ENCODE data around the gene LRP8. TPM values are rescaled to one million over a fixed set of nuclear protein-coding genes. Genes with fewer than 3 reads are reported as not detected.

LRP8 gene
- total and polyA plus RNA-seq, 9 of the 15 experiments (the other 6 are each of a cell fraction or from before 2014, with no cell fraction given) = 7.1 to 56.1 (median 31.3) TPM

- TF ChIP-seq ZEB2 (IDR thresholded peaks at IDR 0.05) = no peak
- peak; percentile 86 for TF ChIP-seq GMEB1 (CRISPR knock-in tag; IDR thresholded peaks at IDR 0.05)
- no peak for TF ChIP-seq KLF13 (tag; IDR thresholded peaks at IDR 0.05; ENCODE audit: borderline replicate concordance, low read depth)
- TF ChIP-seq ZFP1 (CRISPR knock-in tag; IDR thresholded peaks at IDR 0.05) = no peak
- peak; percentile 99 for TF ChIP-seq SIN3B (IDR thresholded peaks at IDR 0.05; ENCODE audit: low read depth)
- no peak for TF ChIP-seq SP2 (IDR thresholded peaks at IDR 0.05; ENCODE audit: extremely low read depth, low read depth, low read length, poor library complexity, severe bottlenecking)
- peak; percentile 95 for TF ChIP-seq DIDO1 (tag; IDR thresholded peaks at IDR 0.05; ENCODE audit: low read depth)
- TF ChIP-seq NR3C1 (CRISPR knock-in tag; IDR thresholded peaks at IDR 0.05) = no peak
- TF ChIP-seq BCOR (IDR thresholded peaks at IDR 0.05) = no peak; the same call in 1 of the 2 replicates
- no peak for TF ChIP-seq SIRT6 (IDR thresholded peaks at IDR 0.05; ENCODE audit: low read depth, low read length)
- TF ChIP-seq THRAP3 (IDR thresholded peaks at IDR 0.05; ENCODE audit: borderline replicate concordance) = peak; percentile 95; the same call in 1 of the 2 replicates
- TF ChIP-seq RBM34 (IDR thresholded peaks at IDR 0.05; ENCODE audit: borderline replicate concordance, insufficient read depth, low read length) = no peak
- no peak for TF ChIP-seq ZBTB1 (CRISPR knock-in tag; IDR thresholded peaks at IDR 0.05; ENCODE audit: borderline replicate concordance, low read depth)
- TF ChIP-seq BRD4 (IDR thresholded peaks at IDR 0.05) = peak; percentile 8; the same call in 1 of the 2 replicates
- peak; percentile 45; the same call in 1 of the 2 replicates for TF ChIP-seq ZNF445 (CRISPR knock-in tag; IDR thresholded peaks at IDR 0.05; ENCODE audit: low read depth)
- peak; percentile 59 to 68; a peak in 3 of 4 replicates for TF ChIP-seq NRF1 (conservative IDR thresholded peaks at IDR 0.05 in 1 of 2, IDR thresholded peaks at IDR 0.05 in 1 of 2)
- peak; percentile 93 for TF ChIP-seq NKRF (IDR thresholded peaks at IDR 0.05; ENCODE audit: borderline replicate concordance)
- peak in 2 of 3 experiments; percentile 23 to 71 for TF ChIP-seq YY1 (IDR thresholded peaks at IDR 0.05; ENCODE audit: borderline replicate concordance in 1 of 3, control insufficient read depth in 1 of 3, extremely low read depth in 1 of 3, insufficient read depth in 3 of 3, insufficient read length in 1 of 3, insufficient replicate concordance in 2 of 3, low read depth in 1 of 3, low read length in 2 of 3)
- 0 out of 2 replicates have a peak, but pooled peaks have one; percentile 20 for TF ChIP-seq ZNF830 (CRISPR knock-in tag; IDR thresholded peaks at IDR 0.05)
- no peak for TF ChIP-seq ZNF197 (CRISPR knock-in tag; IDR thresholded peaks at IDR 0.05; ENCODE audit: low read depth)
- TF ChIP-seq TFAM (CRISPR knock-in tag; conservative IDR thresholded peaks at IDR 0.05) = no peak
- TF ChIP-seq KLF6 (CRISPR knock-in tag; IDR thresholded peaks at IDR 0.05; ENCODE audit: borderline replicate concordance) = no peak
- peak; percentile 77 for TF ChIP-seq POLR2H (tag; IDR thresholded peaks at IDR 0.05; ENCODE audit: low read depth)
- TF ChIP-seq ZNF224 (CRISPR knock-in tag; IDR thresholded peaks at IDR 0.05) = no peak
- no peak for TF ChIP-seq ZKSCAN3 (CRISPR knock-in tag; IDR thresholded peaks at IDR 0.05)
Measured at GRCh38 chr1:53238197-53239155, 89.4 kb downstream of the LRP8 start, which contains the start of gene MAGOH (continued).

All from K562 (cell line).